Measurements from ENCODE around the gene EPHB2. TPM values are rescaled to one million over a fixed set of nuclear protein-coding genes. Genes with fewer than 3 reads are reported as not detected.

The EPHB2 gene
- total RNA-seq, 1 donor: 24.9 TPM

DNA sequence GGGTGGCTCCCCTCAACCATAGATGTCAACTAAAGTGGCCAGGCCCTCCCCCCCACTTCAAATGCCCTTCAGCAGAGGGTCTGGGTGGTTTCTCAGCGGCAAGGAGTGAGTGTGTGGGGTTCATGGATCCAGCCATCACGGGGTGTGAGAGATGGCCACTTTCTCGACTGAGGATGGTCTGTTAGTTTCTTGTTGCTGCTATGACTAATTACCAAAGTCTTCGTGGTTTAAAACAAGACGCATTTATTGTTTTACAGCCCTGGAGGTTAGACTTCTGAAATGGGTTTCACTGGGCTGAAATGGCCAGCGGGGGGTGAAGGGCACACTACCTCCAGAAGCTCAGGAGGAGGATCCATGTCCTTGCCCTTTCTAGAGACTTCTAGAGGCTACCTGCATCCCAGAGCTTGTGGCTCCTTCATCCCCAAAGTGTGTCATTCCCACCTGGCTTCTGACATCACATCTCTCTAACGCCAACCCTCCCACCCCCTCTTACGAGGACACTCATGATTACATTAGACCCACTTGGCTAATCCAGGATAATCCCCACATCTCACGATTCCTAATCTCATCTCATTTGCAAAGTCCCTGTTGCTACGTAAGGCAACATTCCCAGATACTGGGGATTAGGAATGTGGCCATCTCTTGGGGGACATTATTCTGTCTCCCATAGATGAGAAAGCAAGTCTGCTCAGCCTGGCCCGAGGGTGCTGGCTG lies 53.0 kb downstream of the EPHB2 start:
- no peak overlapping the region for H3K4me3 ChIP-seq (ENCODE audit: low read depth, low read length)
- DNase-seq (ENCODE audit: low read depth): no peak
- TF ChIP-seq, protein P1, sequence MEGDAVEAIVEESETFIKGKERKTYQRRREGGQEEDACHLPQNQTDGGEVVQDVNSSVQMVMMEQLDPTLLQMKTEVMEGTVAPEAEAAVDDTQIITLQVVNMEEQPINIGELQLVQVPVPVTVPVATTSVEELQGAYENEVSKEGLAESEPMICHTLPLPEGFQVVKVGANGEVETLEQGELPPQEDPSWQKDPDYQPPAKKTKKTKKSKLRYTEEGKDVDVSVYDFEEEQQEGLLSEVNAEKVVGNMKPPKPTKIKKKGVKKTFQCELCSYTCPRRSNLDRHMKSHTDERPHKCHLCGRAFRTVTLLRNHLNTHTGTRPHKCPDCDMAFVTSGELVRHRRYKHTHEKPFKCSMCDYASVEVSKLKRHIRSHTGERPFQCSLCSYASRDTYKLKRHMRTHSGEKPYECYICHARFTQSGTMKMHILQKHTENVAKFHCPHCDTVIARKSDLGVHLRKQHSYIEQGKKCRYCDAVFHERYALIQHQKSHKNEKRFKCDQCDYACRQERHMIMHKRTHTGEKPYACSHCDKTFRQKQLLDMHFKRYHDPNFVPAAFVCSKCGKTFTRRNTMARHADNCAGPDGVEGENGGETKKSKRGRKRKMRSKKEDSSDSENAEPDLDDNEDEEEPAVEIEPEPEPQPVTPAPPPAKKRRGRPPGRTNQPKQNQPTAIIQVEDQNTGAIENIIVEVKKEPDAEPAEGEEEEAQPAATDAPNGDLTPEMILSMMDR (IDR thresholded peaks at IDR 0.05; ENCODE audit: insufficient read depth, low read length): no peak

DNA sequence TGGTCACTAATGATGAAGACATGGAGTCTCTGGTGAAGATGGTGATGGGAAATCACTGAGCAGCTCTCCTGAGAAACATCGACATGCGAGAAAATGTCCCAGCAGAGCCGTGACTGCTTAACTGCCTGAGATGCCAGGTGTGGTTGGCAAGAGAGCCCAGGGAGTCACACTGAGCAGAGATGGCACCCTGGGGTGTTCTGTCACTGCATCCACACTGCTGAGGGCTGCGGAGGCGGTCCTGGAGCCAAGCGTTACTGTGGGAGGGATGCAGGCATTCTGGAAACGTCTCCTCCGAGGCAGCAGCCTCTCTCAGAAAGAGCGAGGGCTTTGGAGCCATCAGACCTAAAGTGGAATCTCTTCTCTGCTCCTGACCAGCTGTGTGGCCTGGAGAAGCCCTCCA lies 57.2 kb downstream of the EPHB2 start:
- TF ChIP-seq, protein P1 (IDR thresholded peaks at IDR 0.05; ENCODE audit: insufficient read depth, low read length): no peak
- H3K4me3 ChIP-seq (ENCODE audit: low read depth, low read length): no peak overlapping the region
- DNase-seq (ENCODE audit: low read depth): no peak

DNA sequence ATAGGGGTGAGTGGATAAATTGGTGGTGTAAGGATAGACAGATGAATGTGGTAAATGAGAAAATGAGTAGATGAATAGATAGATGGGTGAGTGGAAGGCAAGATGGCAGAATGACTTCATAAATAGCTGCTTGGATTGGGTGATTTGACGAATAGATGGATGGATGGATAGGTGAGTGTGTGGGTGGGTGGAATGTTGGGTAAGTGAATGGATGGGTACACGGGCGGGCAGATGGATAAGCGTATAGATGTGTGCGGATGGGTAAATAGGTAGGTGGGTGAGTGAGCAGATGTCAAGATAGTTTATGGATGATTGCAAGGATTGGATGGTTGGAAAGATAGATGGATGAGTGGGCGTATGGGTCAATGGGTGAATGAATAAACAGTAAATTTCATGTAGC lies 59.3 kb downstream of the EPHB2 start:
- TF ChIP-seq, protein P1 (IDR thresholded peaks at IDR 0.05; ENCODE audit: insufficient read depth, low read length): no peak
- no peak overlapping the region for H3K4me3 ChIP-seq (ENCODE audit: low read depth, low read length)
- no peak for DNase-seq (ENCODE audit: low read depth)

DNA sequence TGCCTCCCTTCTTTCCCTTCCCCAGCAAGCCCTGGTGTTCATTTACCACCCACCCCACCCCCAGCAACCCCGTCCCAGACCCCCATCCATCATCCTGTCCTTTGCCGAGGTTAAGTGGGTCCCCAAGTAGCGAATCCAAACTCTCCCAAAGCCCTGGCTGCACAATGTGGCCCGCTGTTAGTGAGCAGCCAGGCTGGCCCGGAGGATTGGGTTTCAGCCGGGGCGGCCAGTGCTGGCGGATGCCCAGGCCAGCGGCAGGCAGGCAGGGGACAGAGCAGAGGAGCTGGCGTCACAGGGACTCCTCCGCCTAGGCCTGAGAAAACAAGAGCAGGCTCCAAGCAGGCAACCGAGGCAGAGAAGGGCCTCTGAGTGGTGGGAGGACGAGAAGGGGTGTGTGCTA lies 61.4 kb downstream of the EPHB2 start:
- TF ChIP-seq, protein P1 (IDR thresholded peaks at IDR 0.05; ENCODE audit: insufficient read depth, low read length): no peak
- no peak overlapping the region for H3K4me3 ChIP-seq (ENCODE audit: low read depth, low read length)
- no peak for DNase-seq (ENCODE audit: low read depth)

DNA sequence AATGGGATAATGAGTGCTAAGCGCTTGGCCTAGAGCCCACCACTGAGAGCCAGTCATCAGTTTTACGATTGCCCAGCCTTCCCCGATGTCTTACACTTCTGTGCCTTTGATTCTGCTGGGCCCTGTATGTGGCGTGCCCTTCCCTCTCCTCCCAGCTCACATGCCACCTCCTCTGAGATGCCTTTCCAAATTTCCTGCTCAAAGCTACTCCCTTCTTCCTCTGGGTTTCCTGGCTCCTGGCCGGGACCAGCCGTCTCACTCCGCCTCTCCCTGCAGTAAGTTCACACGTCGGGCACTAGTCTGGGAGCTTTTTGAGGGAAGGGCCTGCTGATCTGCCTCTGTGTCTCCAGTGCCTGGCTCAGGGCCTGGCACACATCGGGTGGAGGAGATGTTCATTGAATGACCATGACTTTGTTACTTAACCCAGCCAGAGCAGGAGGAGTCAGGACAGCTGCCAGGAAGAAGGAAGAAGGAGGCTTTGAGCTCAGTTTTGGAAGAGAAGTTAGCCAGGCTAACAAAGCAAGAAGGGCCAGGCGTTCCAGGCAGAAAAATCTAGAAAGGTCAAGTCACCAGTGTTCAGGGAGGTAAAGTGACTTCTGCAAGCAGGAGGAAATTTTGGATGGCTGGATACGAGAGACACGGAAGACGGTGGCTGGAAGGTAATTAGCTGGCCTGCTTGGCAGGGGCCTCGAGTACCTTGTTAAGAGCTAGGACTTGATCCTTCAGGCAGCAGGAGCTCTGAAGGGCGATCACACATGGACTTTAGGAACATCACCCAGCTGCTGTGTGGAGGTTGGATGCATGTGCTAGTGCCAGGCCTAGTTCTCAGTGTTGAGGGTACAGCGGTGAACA lies 63.6 kb downstream of the EPHB2 start:
- peak; percentile 93 for DNase-seq (ENCODE audit: low read depth)
- TF ChIP-seq, protein P1 (IDR thresholded peaks at IDR 0.05; ENCODE audit: insufficient read depth, low read length): no peak
- H3K4me3 ChIP-seq (ENCODE audit: low read depth, low read length): no peak overlapping the region

DNA sequence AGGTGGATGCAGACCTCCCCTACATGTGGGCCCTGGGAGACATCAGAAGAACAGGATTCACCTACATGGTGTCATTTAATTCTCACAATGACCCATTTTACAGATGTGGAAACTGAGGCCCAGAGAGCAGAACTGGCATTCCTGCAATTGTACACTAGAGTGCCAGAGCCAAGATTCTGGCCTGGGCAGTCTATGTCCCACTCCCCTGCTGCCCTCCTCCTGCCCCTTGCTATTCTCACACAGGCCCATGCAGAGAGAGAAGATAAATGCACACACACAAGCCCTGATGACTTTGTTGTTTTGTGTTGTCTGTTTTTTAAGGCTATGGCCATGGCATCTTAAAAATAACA lies 64.2 kb downstream of the EPHB2 start:
- TF ChIP-seq, protein P1 (IDR thresholded peaks at IDR 0.05; ENCODE audit: insufficient read depth, low read length): no peak
- DNase-seq (ENCODE audit: low read depth): no peak
- H3K4me3 ChIP-seq (ENCODE audit: low read depth, low read length): no peak overlapping the region
